ENCODE measurements around the gene LGI4.

- no peak for TF ChIP-seq POLR2A (IDR thresholded peaks at IDR 0.05)
- TF ChIP-seq CTCF (IDR thresholded peaks at IDR 0.05) = no peak
Observed at GRCh38 chr19:35105047-35105410, 29.8 kb downstream of the LGI4 start.
